ENCODE measurements around the gene FBXL13.

DNA sequence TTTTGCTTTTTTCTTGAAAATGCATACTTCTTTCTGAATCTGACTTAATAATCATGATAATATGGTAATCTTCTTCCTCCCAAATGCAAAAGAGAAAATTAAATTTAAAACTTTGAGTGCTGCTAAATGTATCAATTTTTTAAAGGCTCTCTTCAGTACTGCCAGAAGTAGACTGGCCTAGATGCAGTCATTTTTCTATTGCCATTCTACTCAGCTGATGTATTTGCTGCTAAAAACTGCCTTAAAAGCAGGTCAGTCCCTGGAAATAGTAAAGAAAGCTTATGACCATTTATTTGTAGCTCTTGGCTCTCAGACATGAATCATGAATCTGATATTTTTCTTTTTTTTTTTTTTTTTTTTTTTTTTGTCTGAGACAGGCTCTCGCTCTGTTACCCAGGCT lies 45.8 kb upstream of the FBXL13 start:
- TF ChIP-seq, protein P1, sequence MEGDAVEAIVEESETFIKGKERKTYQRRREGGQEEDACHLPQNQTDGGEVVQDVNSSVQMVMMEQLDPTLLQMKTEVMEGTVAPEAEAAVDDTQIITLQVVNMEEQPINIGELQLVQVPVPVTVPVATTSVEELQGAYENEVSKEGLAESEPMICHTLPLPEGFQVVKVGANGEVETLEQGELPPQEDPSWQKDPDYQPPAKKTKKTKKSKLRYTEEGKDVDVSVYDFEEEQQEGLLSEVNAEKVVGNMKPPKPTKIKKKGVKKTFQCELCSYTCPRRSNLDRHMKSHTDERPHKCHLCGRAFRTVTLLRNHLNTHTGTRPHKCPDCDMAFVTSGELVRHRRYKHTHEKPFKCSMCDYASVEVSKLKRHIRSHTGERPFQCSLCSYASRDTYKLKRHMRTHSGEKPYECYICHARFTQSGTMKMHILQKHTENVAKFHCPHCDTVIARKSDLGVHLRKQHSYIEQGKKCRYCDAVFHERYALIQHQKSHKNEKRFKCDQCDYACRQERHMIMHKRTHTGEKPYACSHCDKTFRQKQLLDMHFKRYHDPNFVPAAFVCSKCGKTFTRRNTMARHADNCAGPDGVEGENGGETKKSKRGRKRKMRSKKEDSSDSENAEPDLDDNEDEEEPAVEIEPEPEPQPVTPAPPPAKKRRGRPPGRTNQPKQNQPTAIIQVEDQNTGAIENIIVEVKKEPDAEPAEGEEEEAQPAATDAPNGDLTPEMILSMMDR (IDR thresholded peaks at IDR 0.05), result no peak
- TF ChIP-seq POLR2A (IDR thresholded peaks at IDR 0.05), result no peak
